ENCODE measurements around the gene HLCS. TPM values are rescaled to one million over a fixed set of nuclear protein-coding genes. Genes with fewer than 3 reads are reported as not detected.

The HLCS gene
- total and polyA plus RNA-seq, 4 experiments from 2014 or later: 8.3 to 14.7 (median 11.3) TPM

GRCh38 chr21:36803051-36803645, 163.3 kb downstream of the HLCS start:
- POLR2A ChIA-PET (ENCODE audit: partially characterized antibody): no interaction called here
- DNase-seq: no peak
- Histone ChIP-seq H3K27ac (ENCODE audit: low read depth, low read length) (no peak overlapping the region), H3K27me3 (ENCODE audit: insufficient read depth, low read length) (no peaks in the 10 kb centered on the region), H3K36me3 (ENCODE audit: insufficient read depth, low read length) (no peaks in the 10 kb centered on the region), H3K4me3 (ENCODE audit: low read length in 2 of 2) (no peak overlapping the region), H3K9me3 (ENCODE audit: control insufficient read depth in 1 of 2, low read length in 2 of 2) (no peaks in the 10 kb centered on the region), H3K4me1 (ENCODE audit: insufficient read depth, low read length) (no peaks in the 10 kb centered on the region)
- H3K4me3 Mint-ChIP-seq: no peak overlapping the region
- CTCF ChIA-PET (ENCODE audit: partially characterized antibody): no interaction called here
- peaks cover 0 to 1% (median 0%) of the 10 kb centered on the region in 4 donors for H3K4me1 Mint-ChIP-seq
- peaks cover 0 to 31% (median 23%) of the 10 kb centered on the region in 8 donors for H3K9me3 Mint-ChIP-seq
- intact Hi-C loops (cut with micrococcal nuclease): no loop called here
- no peak overlapping the region for H3K27ac Mint-ChIP-seq
- no peaks in the 10 kb centered on the region for H3K27me3 Mint-ChIP-seq
- peaks cover 25 to 69% of the 10 kb centered on the region in 2 donors for H3K36me3 Mint-ChIP-seq

- CTCF ChIA-PET (ENCODE audit: partially characterized antibody): no interaction called here
- Mint-ChIP-seq H3K4me3 (no peak overlapping the region), H3K36me3 (peaks cover 34 to 62% of the 10 kb centered on the region in 2 donors), H3K27ac (no peak overlapping the region), H3K9me3 (peaks cover 0 to 55% (median 40%) of the 10 kb centered on the region in 8 donors), H3K4me1 (no peaks in the 10 kb centered on the region), H3K27me3 (no peaks in the 10 kb centered on the region)
- H3K27ac ChIP-seq (ENCODE audit: low read depth, low read length): no peak overlapping the region
- no peaks in the 10 kb centered on the region for H3K4me1 ChIP-seq (ENCODE audit: insufficient read depth, low read length)
- H3K9me3 ChIP-seq (ENCODE audit: control insufficient read depth in 1 of 2, low read length in 2 of 2): no peaks in the 10 kb centered on the region
- H3K27me3 ChIP-seq (ENCODE audit: insufficient read depth, low read length): no peaks in the 10 kb centered on the region
- POLR2A ChIA-PET (ENCODE audit: partially characterized antibody): no interaction called here
- no peak overlapping the region for H3K4me3 ChIP-seq (ENCODE audit: low read length in 2 of 2)
- intact Hi-C loops (cut with micrococcal nuclease): no loop called here
- no peaks in the 10 kb centered on the region for H3K36me3 ChIP-seq (ENCODE audit: insufficient read depth, low read length)
- DNase-seq: no peak
These were observed 165.7 kb downstream of the HLCS start for GRCh38 chr21:36800734-36801133.

- H3K4me1 ChIP-seq (ENCODE audit: insufficient read depth, low read length): no peaks in the 10 kb centered on the region
- peaks cover 34 to 57% of the 10 kb centered on the region in 2 donors for H3K36me3 Mint-ChIP-seq
- no peak overlapping the region for H3K27ac Mint-ChIP-seq
- intact Hi-C loops (cut with micrococcal nuclease): no loop called here
- H3K27me3 Mint-ChIP-seq: no peaks in the 10 kb centered on the region
- no peaks in the 10 kb centered on the region for H3K9me3 ChIP-seq (ENCODE audit: control insufficient read depth in 1 of 2, low read length in 2 of 2)
- no peaks in the 10 kb centered on the region for H3K36me3 ChIP-seq (ENCODE audit: insufficient read depth, low read length)
- no peak for DNase-seq
- H3K27ac ChIP-seq (ENCODE audit: low read depth, low read length): no peak overlapping the region
- H3K4me3 Mint-ChIP-seq: no peak overlapping the region
- no peak overlapping the region for H3K4me3 ChIP-seq (ENCODE audit: low read length in 2 of 2)
- POLR2A ChIA-PET (ENCODE audit: partially characterized antibody): no interaction called here
- no peaks in the 10 kb centered on the region for H3K27me3 ChIP-seq (ENCODE audit: insufficient read depth, low read length)
- no peaks in the 10 kb centered on the region for H3K4me1 Mint-ChIP-seq
- CTCF ChIA-PET (ENCODE audit: partially characterized antibody): no interaction called here
- H3K9me3 Mint-ChIP-seq: peaks cover 0 to 55% (median 40%) of the 10 kb centered on the region in 8 donors
These were observed 166.6 kb downstream of the HLCS start for GRCh38 chr21:36799869-36800268.

- no peak overlapping the region for H3K27ac Mint-ChIP-seq
- Histone ChIP-seq H3K9me3 (ENCODE audit: control insufficient read depth in 1 of 2, low read length in 2 of 2) (no peaks in the 10 kb centered on the region), H3K27ac (ENCODE audit: low read depth, low read length) (no peak overlapping the region), H3K4me1 (ENCODE audit: insufficient read depth, low read length) (no peaks in the 10 kb centered on the region), H3K36me3 (ENCODE audit: insufficient read depth, low read length) (no peaks in the 10 kb centered on the region), H3K4me3 (ENCODE audit: low read length in 2 of 2) (no peak overlapping the region), H3K27me3 (ENCODE audit: insufficient read depth, low read length) (no peaks in the 10 kb centered on the region)
- no peak for DNase-seq
- H3K36me3 Mint-ChIP-seq: peaks cover 32 to 52% of the 10 kb centered on the region in 2 donors
- H3K9me3 Mint-ChIP-seq: peaks cover 0 to 56% (median 42%) of the 10 kb centered on the region in 8 donors
- ChIA-PET CTCF (ENCODE audit: partially characterized antibody) (no interaction called here), POLR2A (ENCODE audit: partially characterized antibody) (no interaction called here)
- no peaks in the 10 kb centered on the region for H3K27me3 Mint-ChIP-seq
- H3K4me1 Mint-ChIP-seq: no peaks in the 10 kb centered on the region
- intact Hi-C loops (cut with micrococcal nuclease): no loop called here
- H3K4me3 Mint-ChIP-seq: no peak overlapping the region
These were observed 168.0 kb downstream of the HLCS start for GRCh38 chr21:36798491-36798890.

- no peaks in the 10 kb centered on the region for H3K27me3 Mint-ChIP-seq
- H3K4me3 ChIP-seq (ENCODE audit: low read length in 2 of 2): no peak overlapping the region
- DNase-seq: no peak
- intact Hi-C loops (cut with micrococcal nuclease): no loop called here
- H3K4me1 Mint-ChIP-seq: no peaks in the 10 kb centered on the region
- H3K36me3 ChIP-seq (ENCODE audit: insufficient read depth, low read length): no peaks in the 10 kb centered on the region
- ChIA-PET CTCF (ENCODE audit: partially characterized antibody) (no interaction called here), POLR2A (ENCODE audit: partially characterized antibody) (no interaction called here)
- no peaks in the 10 kb centered on the region for H3K9me3 ChIP-seq (ENCODE audit: control insufficient read depth in 1 of 2, low read length in 2 of 2)
- H3K36me3 Mint-ChIP-seq: peaks cover 26 to 39% of the 10 kb centered on the region in 2 donors
- no peaks in the 10 kb centered on the region for H3K27me3 ChIP-seq (ENCODE audit: insufficient read depth, low read length)
- no peaks in the 10 kb centered on the region for H3K4me1 ChIP-seq (ENCODE audit: insufficient read depth, low read length)
- peaks cover 0 to 56% (median 42%) of the 10 kb centered on the region in 8 donors for H3K9me3 Mint-ChIP-seq
- no peak overlapping the region for H3K4me3 Mint-ChIP-seq
- no peak overlapping the region for H3K27ac ChIP-seq (ENCODE audit: low read depth, low read length)
- no peak overlapping the region for H3K27ac Mint-ChIP-seq
These were observed 170.4 kb downstream of the HLCS start for GRCh38 chr21:36796070-36796469.

GRCh38 chr21:36792505-36792967, 173.9 kb downstream of the HLCS start:
- no peak for DNase-seq
- Histone ChIP-seq H3K9me3 (ENCODE audit: control insufficient read depth in 1 of 2, low read length in 2 of 2) (no peaks in the 10 kb centered on the region), H3K4me1 (ENCODE audit: insufficient read depth, low read length) (no peaks in the 10 kb centered on the region), H3K27ac (ENCODE audit: low read depth, low read length) (no peak overlapping the region), H3K36me3 (ENCODE audit: insufficient read depth, low read length) (no peaks in the 10 kb centered on the region), H3K27me3 (ENCODE audit: insufficient read depth, low read length) (no peaks in the 10 kb centered on the region), H3K4me3 (ENCODE audit: low read length in 2 of 2) (no peak overlapping the region)
- Mint-ChIP-seq H3K4me3 (no peak overlapping the region), H3K9me3 (peaks cover 0 to 25% (median 13%) of the 10 kb centered on the region in 8 donors), H3K27ac (no peak overlapping the region), H3K36me3 (peaks cover 16 to 30% of the 10 kb centered on the region in 2 donors), H3K4me1 (no peaks in the 10 kb centered on the region), H3K27me3 (no peaks in the 10 kb centered on the region)
- ChIA-PET POLR2A (ENCODE audit: partially characterized antibody) (no interaction called here), CTCF (ENCODE audit: partially characterized antibody) (interaction anchor here (0.7 kb wide), 1 partner anchor 135 kb away, joined by 4 read pairs; no protein-coding TSS in a partner anchor)
- intact Hi-C loops (cut with micrococcal nuclease): no loop called here

GRCh38 chr21:36791695-36792470, 174.6 kb downstream of the HLCS start:
- POLR2A ChIA-PET (ENCODE audit: partially characterized antibody): no interaction called here
- H3K36me3 Mint-ChIP-seq: peaks cover 14 to 30% of the 10 kb centered on the region in 2 donors
- no peak for DNase-seq

More at GRCh38 chr21:36791695-36792470, 174.6 kb downstream of the HLCS start:
- Mint-ChIP-seq H3K4me1 (no peaks in the 10 kb centered on the region), H3K27ac (no peak overlapping the region), H3K27me3 (no peaks in the 10 kb centered on the region), H3K9me3 (peaks cover 0 to 20% (median 10%) of the 10 kb centered on the region in 8 donors), H3K4me3 (no peak overlapping the region)
- CTCF ChIA-PET (ENCODE audit: partially characterized antibody): no interaction called here
- no peaks in the 10 kb centered on the region for H3K36me3 ChIP-seq (ENCODE audit: insufficient read depth, low read length)
- intact Hi-C loops (cut with micrococcal nuclease): no loop called here
- H3K4me1 ChIP-seq (ENCODE audit: insufficient read depth, low read length): no peaks in the 10 kb centered on the region
- H3K27ac ChIP-seq (ENCODE audit: low read depth, low read length): no peak overlapping the region
- no peaks in the 10 kb centered on the region for H3K9me3 ChIP-seq (ENCODE audit: control insufficient read depth in 1 of 2, low read length in 2 of 2)
- no peaks in the 10 kb centered on the region for H3K27me3 ChIP-seq (ENCODE audit: insufficient read depth, low read length)
- no peak overlapping the region for H3K4me3 ChIP-seq (ENCODE audit: low read length in 2 of 2)

Data from CD4-positive, alpha-beta memory T cell (primary cell).